ENCODE data around the gene EHD3. TPM values are rescaled to one million over a fixed set of nuclear protein-coding genes. Genes with fewer than 3 reads are reported as not detected.

The EHD3 gene
- 3.5 TPM for total RNA-seq
- 1 to 10 TPM; 3.2 to 5.8 (median 3.9) TPM for polyA plus RNA-seq (ENCODE audit: insufficient read depth in 1 of 8, insufficient read length in 8 of 8, low replicate concordance in 1 of 8)
- long read RNA-seq, donor 1, full-length matches to known transcripts: 2 of 2 reads
- long read RNA-seq, donor 1, partial matches to known transcripts: 0 of 2 reads
- long read RNA-seq, donor 1, other reads (novel, unspliced or antisense): 0 of 2 reads
- long read RNA-seq, donor 2: 0 reads
- long read RNA-seq, donor 3, full-length matches to known transcripts: 1 of 1 reads
- long read RNA-seq, donor 3, partial matches to known transcripts: 0 of 1 reads
- long read RNA-seq, donor 3, other reads (novel, unspliced or antisense): 0 of 1 reads
- long read RNA-seq, donor 4, full-length matches to known transcripts: 1 of 1 reads
- long read RNA-seq, donor 4, partial matches to known transcripts: 0 of 1 reads
- long read RNA-seq, donor 4, other reads (novel, unspliced or antisense): 0 of 1 reads
- long read RNA-seq, donor 5, full-length matches to known transcripts: 3 of 3 reads
- long read RNA-seq, donor 5, partial matches to known transcripts: 0 of 3 reads
- long read RNA-seq, donor 5, other reads (novel, unspliced or antisense): 0 of 3 reads
- long read RNA-seq, donor 6, full-length matches to known transcripts: 2 of 2 reads
- long read RNA-seq, donor 6, partial matches to known transcripts: 0 of 2 reads
- long read RNA-seq, donor 6, other reads (novel, unspliced or antisense): 0 of 2 reads
- long read RNA-seq, donor 7, full-length matches to known transcripts: 5 of 5 reads
- long read RNA-seq, donor 7, partial matches to known transcripts: 0 of 5 reads
- long read RNA-seq, donor 7, other reads (novel, unspliced or antisense): 0 of 5 reads
- long read RNA-seq, donor 8: 0 reads
- long read RNA-seq, donor 9: 0 reads
- long read RNA-seq, donor 10: 0 reads
- long read RNA-seq, donor 11, full-length matches to known transcripts: 1 of 1 reads
- long read RNA-seq, donor 11, partial matches to known transcripts: 0 of 1 reads
- long read RNA-seq, donor 11, other reads (novel, unspliced or antisense): 0 of 1 reads

DNA sequence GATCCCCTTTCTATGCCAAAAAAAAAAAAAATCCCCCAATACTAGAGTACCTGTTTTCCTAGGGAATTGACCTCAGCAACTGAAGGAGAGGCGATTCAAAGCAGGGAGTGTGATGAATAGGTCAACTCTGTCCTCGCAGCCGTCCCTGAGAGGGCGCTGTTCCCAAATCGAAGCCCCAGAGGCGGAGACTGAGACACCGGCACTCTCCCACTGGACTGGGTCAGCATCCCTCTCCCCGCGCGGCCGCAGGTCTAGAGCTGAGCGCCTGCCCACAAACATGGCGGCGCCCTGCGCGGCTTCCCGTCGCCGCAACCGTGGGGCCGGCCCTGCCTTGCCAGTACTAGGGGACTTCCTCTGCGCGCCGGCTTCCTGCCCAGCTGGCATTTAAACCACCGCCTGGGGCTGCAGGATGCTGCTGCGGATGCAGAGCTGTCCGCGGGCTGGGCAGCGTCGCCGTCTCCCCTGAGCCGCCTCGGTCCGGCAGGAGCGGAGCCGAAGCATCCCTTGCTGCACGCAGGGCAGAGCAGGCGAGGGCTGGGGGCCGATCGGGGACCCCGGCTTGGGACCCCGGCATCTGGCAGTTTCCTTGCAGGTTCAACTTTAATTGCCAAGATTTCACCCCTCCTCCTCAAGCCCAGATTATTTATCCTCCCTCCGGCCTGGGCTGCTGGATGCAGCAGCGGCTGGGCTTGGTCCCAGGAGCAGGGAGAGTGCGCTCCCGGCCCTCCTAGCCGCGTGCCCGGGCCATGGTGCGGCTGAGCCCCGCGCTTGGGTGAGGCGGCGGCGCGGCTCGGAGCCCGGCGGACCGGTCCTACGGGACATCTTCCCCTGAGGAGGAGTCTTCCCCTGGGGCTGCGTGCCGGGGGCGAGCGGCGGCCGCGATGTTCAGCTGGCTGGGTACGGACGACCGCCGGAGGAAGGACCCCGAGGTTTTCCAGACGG is at the start of gene EHD3:
TSS of gene EHD3 (plus strand) at position 412 of the 942 bp plus-strand sequence. CDS start at position 882, 470 bp downstream.
- Histone ChIP-seq H3K4me1 (ENCODE audit: control insufficient read depth, insufficient read depth, low read length) (peaks cover 20% of the 10 kb centered on the region), H3K36me3 (ENCODE audit: control insufficient read depth, insufficient read depth, low read length) (no peaks in the 10 kb centered on the region), H3K27ac (ENCODE audit: low read length) (no peak within 1 kb of the TSS), H3K9me3 (replicated peaks; ENCODE audit: control insufficient read depth, low read depth, low read length) (no peaks in the 10 kb centered on the region), H3K27me3 (ENCODE audit: control insufficient read depth, insufficient read depth, low read length) (no peaks in the 10 kb centered on the region), H3K4me3 (ENCODE audit: low read length) (peak within 1 kb of the TSS; percentile 63)
- under 1% methylated on average over 73 of the region's 74 CpGs for WGBS (ENCODE audit: insufficient coverage)
- peak; percentile 88 for DNase-seq

DNA sequence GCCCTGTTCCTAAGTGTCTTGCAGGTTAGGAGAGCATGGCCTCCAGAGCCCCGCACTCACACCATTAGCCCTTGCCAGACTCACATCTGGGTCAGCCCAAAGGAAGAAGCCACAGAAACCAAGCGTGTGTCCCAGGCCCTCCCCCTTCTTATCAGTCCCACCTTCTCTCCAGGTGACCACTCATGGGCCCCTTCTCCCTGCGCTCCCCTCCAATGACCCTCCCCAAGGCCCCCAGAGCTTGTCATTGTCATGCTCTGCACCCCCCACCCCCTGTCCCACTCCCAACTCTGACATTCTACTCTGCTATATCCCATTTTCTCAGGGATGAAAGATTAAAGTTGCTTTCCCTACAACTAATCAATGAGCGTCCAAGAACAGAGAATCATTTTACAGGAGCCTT is 46.8 kb upstream of the EHD3 start:
- H3K9me3 ChIP-seq (replicated peaks; ENCODE audit: control insufficient read depth, low read depth, low read length): no peaks in the 10 kb centered on the region
- H3K4me1 ChIP-seq (ENCODE audit: control insufficient read depth, insufficient read depth, low read length): no peaks in the 10 kb centered on the region
- no peak overlapping the region for H3K4me3 ChIP-seq (ENCODE audit: low read length)
- WGBS (ENCODE audit: insufficient coverage): 79% methylated on average over 3 of the region's 4 CpGs
- H3K27me3 ChIP-seq (ENCODE audit: control insufficient read depth, insufficient read depth, low read length): no peaks in the 10 kb centered on the region
- no peak overlapping the region for H3K27ac ChIP-seq (ENCODE audit: low read length)
- no peak for DNase-seq
- H3K36me3 ChIP-seq (ENCODE audit: control insufficient read depth, insufficient read depth, low read length): no peaks in the 10 kb centered on the region

DNA sequence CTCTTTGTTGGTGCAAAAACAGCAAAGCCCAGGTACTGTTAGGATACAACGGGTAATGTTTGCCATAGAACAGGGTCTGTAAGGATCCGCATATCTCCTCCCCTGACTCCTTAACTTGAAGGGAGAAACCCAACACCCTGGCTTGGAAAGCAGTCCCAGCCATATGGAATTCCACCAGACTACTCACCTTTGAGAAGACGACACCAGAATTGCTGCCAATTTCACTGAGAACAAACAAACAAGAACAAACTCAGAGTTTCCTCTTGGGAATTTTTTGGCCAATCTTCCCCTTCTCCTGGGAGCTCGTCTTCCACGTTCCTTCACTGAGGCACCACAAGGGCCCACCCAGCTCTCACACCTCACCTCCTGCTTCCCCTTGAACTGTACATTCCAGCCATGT is 45.8 kb upstream of the EHD3 start:
- Histone ChIP-seq H3K4me1 (ENCODE audit: control insufficient read depth, insufficient read depth, low read length) (no peaks in the 10 kb centered on the region), H3K36me3 (ENCODE audit: control insufficient read depth, insufficient read depth, low read length) (no peaks in the 10 kb centered on the region), H3K9me3 (replicated peaks; ENCODE audit: control insufficient read depth, low read depth, low read length) (no peaks in the 10 kb centered on the region), H3K27me3 (ENCODE audit: control insufficient read depth, insufficient read depth, low read length) (no peaks in the 10 kb centered on the region), H3K27ac (ENCODE audit: low read length) (no peak overlapping the region), H3K4me3 (ENCODE audit: low read length) (no peak overlapping the region)
- DNase-seq: no peak
- 49% methylated on average over 5 of the region's 5 CpGs for WGBS (ENCODE audit: insufficient coverage)

DNA sequence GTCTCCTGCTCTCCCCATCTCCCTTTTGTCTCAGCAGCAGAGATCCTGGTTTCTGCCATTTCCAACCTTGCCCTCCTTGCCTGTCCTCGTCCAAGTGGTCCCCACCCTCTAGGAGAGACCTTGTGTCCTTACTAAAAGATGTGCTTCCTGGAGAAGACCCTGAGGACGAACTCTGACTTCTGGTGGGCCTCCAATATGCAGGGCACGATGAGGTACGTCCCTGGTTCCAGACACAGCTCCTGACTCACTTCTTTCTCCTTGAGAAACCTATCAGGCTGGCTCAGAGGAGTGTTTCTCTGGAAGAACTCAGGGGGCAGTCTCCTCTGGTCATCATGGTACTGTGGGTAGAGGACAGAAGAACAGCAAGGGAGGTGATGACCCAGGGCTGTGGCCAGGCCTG is 44.8 kb upstream of the EHD3 start:
- peaks cover 3% of the 10 kb centered on the region for H3K27me3 ChIP-seq (ENCODE audit: control insufficient read depth, insufficient read depth, low read length)
- no peak overlapping the region for H3K27ac ChIP-seq (ENCODE audit: low read length)
- no peak for DNase-seq
- no peak overlapping the region for H3K4me3 ChIP-seq (ENCODE audit: low read length)
- H3K36me3 ChIP-seq (ENCODE audit: control insufficient read depth, insufficient read depth, low read length): no peaks in the 10 kb centered on the region
- WGBS (ENCODE audit: insufficient coverage): 49% methylated on average over 2 of the region's 4 CpGs
- H3K4me1 ChIP-seq (ENCODE audit: control insufficient read depth, insufficient read depth, low read length): no peaks in the 10 kb centered on the region
- H3K9me3 ChIP-seq (replicated peaks; ENCODE audit: control insufficient read depth, low read depth, low read length): no peaks in the 10 kb centered on the region

DNA sequence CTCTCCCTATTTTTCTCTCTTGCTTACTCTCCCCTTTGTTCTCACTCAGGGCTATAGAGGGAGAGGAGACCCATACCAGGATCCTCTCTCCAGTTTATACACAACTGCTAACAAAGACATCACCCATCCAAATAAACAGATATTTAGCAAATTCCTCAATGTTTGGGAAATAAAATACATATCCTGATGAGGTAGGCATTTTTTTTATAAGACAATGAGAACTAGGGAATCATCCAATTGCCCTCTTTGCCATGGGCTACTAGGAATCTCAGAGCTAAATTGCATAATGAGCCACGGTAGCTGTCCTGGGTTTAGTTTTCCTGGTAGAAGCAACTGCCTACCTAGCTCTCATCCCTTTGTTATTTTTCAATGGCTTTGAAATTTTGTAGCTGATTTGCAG is 43.8 kb upstream of the EHD3 start:
- Histone ChIP-seq H3K9me3 (replicated peaks; ENCODE audit: control insufficient read depth, low read depth, low read length) (no peaks in the 10 kb centered on the region), H3K27ac (ENCODE audit: low read length) (no peak overlapping the region), H3K4me3 (ENCODE audit: low read length) (no peak overlapping the region), H3K4me1 (ENCODE audit: control insufficient read depth, insufficient read depth, low read length) (no peaks in the 10 kb centered on the region), H3K27me3 (ENCODE audit: control insufficient read depth, insufficient read depth, low read length) (peaks cover 3% of the 10 kb centered on the region), H3K36me3 (ENCODE audit: control insufficient read depth, insufficient read depth, low read length) (no peaks in the 10 kb centered on the region)
- DNase-seq: no peak
- no CpG with 5 or more reads among the region's 1 CpG for WGBS (ENCODE audit: insufficient coverage)

DNA sequence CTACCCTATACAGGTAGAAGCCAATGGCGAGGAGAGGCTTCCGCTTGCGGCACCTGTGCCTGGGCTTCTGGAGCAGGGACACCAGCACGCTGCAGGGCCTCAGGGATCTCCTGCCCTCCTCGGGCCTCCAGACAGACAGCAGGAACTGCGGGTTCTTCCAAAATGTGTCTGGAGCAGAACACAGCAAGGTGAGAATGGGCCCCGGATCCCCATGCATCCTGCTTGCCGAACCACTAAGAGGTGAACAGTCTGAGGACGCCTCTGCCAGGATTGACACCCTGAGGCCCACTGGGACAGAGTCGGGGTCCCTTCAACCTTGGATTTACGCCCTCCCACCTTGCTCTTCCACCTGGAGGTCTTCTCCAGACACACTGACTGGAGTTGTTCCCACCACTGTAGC is 42.0 kb upstream of the EHD3 start:
- Histone ChIP-seq H3K36me3 (ENCODE audit: control insufficient read depth, insufficient read depth, low read length) (no peaks in the 10 kb centered on the region), H3K4me3 (ENCODE audit: low read length) (no peak overlapping the region), H3K9me3 (replicated peaks; ENCODE audit: control insufficient read depth, low read depth, low read length) (no peaks in the 10 kb centered on the region), H3K27me3 (ENCODE audit: control insufficient read depth, insufficient read depth, low read length) (peaks cover 3% of the 10 kb centered on the region), H3K4me1 (ENCODE audit: control insufficient read depth, insufficient read depth, low read length) (no peaks in the 10 kb centered on the region), H3K27ac (ENCODE audit: low read length) (no peak overlapping the region)
- 87% methylated on average over 11 of the region's 11 CpGs for WGBS (ENCODE audit: insufficient coverage)
- DNase-seq: no peak

DNA sequence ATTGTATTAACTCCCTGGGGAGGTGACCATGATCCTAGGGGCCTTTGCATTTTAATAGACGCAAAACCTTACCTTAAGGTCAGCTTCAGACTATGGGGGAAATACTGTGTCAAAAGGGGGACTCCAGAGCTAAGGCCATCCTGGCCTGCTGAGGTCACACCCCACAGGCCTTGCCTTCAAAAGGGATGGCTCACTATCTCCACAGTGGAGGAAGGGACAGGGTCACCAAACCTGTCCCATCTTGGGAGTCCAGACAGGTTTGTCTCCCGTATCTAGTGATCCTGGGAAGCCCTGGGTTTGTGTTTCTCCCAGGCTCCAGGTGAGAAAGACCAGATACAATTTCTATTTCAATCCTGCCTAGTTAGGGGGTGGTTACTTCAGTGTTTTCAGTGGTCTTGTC is 41.6 kb upstream of the EHD3 start:
- Histone ChIP-seq H3K36me3 (ENCODE audit: control insufficient read depth, insufficient read depth, low read length) (no peaks in the 10 kb centered on the region), H3K4me1 (ENCODE audit: control insufficient read depth, insufficient read depth, low read length) (no peaks in the 10 kb centered on the region), H3K9me3 (replicated peaks; ENCODE audit: control insufficient read depth, low read depth, low read length) (no peaks in the 10 kb centered on the region), H3K27me3 (ENCODE audit: control insufficient read depth, insufficient read depth, low read length) (peaks cover 3% of the 10 kb centered on the region), H3K27ac (ENCODE audit: low read length) (no peak overlapping the region), H3K4me3 (ENCODE audit: low read length) (no peak overlapping the region)
- WGBS (ENCODE audit: insufficient coverage): no CpG with 5 or more reads among the region's 2 CpGs
- DNase-seq: no peak

DNA sequence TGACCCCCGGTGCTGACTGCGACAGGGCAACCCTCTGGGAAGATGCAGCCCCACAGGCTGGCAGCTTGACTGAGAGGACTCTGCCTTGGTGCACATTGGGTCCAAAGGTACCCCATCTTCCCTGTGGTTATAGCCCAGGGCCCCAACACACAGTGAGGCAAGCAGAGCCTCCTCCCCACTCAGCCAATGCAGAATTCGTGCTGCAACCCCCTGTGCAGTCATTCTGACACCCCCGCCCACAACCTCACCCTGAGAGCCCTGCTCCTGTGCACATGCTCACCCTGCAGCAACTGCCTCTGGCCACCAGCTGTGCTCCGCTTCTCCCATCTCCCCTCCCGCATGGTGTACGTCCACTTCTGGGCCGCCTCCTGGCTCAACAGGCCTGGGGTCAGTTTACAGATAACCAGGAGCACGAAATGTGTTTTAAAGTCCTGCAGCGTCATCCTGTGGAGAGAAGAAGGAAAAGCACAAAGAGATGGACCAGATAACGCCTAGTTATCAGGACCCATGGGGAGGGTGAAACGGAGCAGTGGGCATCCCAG is 41.0 kb upstream of the EHD3 start:
- peaks cover 3% of the 10 kb centered on the region for H3K27me3 ChIP-seq (ENCODE audit: control insufficient read depth, insufficient read depth, low read length)
- H3K9me3 ChIP-seq (replicated peaks; ENCODE audit: control insufficient read depth, low read depth, low read length): no peaks in the 10 kb centered on the region
- no peak overlapping the region for H3K4me3 ChIP-seq (ENCODE audit: low read length)
- H3K36me3 ChIP-seq (ENCODE audit: control insufficient read depth, insufficient read depth, low read length): no peaks in the 10 kb centered on the region
- no peaks in the 10 kb centered on the region for H3K4me1 ChIP-seq (ENCODE audit: control insufficient read depth, insufficient read depth, low read length)
- no peak for DNase-seq
- H3K27ac ChIP-seq (ENCODE audit: low read length): no peak overlapping the region
- WGBS (ENCODE audit: insufficient coverage): 64% methylated on average over 11 of the region's 12 CpGs

DNA sequence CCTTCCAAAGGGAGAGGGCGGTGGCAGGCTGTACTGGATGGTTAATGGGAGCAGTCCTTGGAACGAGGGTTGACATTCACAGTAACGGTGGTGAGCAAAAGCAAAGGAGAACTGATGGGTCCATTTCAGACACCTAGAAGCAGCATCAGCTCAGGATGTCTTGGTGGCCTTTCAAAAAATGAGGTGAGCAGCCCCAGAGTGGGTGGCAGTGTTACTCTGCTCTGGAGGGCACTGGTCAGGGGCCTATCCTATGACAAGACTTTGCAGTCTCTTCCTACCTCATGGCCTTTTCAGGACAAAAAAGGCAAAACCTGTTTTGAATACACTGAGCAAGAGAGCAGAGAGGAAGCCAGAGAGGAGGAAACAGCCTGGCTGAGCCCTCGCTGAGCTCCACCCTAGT is 40.1 kb upstream of the EHD3 start:
- Histone ChIP-seq H3K9me3 (replicated peaks; ENCODE audit: control insufficient read depth, low read depth, low read length) (no peaks in the 10 kb centered on the region), H3K36me3 (ENCODE audit: control insufficient read depth, insufficient read depth, low read length) (no peaks in the 10 kb centered on the region), H3K27ac (ENCODE audit: low read length) (no peak overlapping the region), H3K4me1 (ENCODE audit: control insufficient read depth, insufficient read depth, low read length) (no peaks in the 10 kb centered on the region), H3K27me3 (ENCODE audit: control insufficient read depth, insufficient read depth, low read length) (peaks cover 3% of the 10 kb centered on the region), H3K4me3 (ENCODE audit: low read length) (no peak overlapping the region)
- WGBS (ENCODE audit: insufficient coverage): 90% methylated on average over 3 of the region's 4 CpGs
- DNase-seq: no peak

All from muscle of leg (tissue), 16 donors.